Measurements from ENCODE around the gene CLEC3A.

Gene CLEC3A

DNA sequence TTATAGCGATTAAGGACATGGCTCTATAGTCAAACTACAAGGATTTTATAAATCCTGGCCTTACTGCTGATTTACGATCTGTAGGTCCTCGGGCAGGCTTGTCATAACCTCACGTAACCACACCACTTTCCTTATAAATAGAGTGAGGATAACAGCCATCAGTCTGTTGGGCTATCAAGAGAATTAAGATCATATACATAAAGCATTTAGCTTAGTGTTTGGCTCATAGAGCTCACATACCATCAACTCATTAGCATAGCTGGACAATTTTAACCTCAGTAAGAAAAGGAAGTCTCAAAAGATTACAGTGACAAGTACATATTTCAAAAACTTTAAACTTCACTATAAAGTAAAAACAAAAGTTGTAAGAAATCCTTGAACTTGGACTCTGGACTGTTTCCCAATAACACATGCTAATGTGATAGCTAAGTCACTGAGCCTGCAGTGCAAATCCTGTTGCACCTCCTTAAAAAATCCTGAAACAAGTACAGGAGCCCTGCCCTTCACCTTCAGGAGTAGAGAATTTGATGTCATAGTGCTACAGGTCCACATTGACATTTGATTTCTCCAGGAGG lies 20.8 kb upstream of the CLEC3A start:
- Mint-ChIP-seq H3K36me3 (ENCODE audit: low read depth) (no peaks in the 10 kb centered on the region), H3K4me3 (no peak overlapping the region)

DNA sequence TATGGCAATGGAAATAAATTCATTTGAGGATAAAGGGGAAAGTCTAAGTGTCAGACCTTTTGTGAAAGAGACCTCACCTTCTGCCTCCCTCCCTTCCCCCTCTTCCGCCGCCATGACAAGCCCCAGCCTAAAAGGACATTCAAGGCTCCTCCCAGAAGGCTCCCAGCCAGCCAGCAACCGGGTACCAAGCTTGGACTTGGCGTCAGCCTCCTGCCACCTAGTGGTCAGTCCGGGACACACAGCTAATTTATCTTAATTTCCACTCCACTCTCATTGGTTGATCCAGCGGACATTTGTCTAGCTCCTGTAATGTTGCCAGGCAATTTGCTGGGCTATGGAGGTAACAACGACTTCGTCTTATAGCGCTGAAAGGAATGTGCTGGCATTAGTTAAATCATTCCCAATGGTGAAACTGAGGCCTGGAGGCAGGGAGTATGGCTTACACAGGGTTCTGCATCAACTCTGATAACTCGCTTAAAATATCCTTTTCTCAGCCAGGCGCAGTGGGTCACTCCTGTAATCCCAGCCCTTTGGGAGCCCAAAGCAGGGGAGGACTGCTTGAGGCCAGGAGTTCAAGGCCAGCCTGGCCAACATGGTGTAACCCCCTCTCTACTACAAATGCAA lies 19.3 kb upstream of the CLEC3A start:
- H3K27ac Mint-ChIP-seq = no peak overlapping the region
- no peaks in the 10 kb centered on the region for H3K9me3 Mint-ChIP-seq
- H3K4me1 Mint-ChIP-seq (ENCODE audit: low read depth) = peaks cover 3% of the 10 kb centered on the region
- no peaks in the 10 kb centered on the region for H3K36me3 Mint-ChIP-seq (ENCODE audit: low read depth)
- no peaks in the 10 kb centered on the region for H3K27me3 Mint-ChIP-seq (ENCODE audit: low read depth)
- no peak overlapping the region for H3K4me3 Mint-ChIP-seq

More for the DNA sequence above, 20.8 kb upstream of the CLEC3A start:
- Mint-ChIP-seq H3K4me1 (ENCODE audit: low read depth) (peaks cover 3% of the 10 kb centered on the region), H3K9me3 (peaks cover 5% of the 10 kb centered on the region), H3K27ac (no peak overlapping the region), H3K27me3 (ENCODE audit: low read depth) (no peaks in the 10 kb centered on the region)

DNA sequence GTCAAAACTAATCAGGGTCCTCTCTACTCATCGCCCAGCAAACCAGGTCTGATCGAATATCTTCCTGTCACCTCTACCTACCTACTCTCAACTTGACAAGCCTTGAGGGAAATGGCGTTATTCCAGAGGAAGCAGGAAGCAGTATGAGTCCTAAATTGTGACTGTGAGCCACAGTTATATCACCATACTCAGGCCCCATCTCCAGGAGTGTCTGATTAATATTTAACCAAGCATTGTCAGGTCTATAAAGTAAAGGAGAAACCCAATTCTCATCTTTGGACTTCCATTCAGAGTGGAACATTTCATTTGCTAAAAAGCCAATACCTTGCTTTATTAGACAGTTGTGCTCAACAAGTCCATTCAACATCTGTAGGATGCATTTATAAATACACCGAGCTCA lies 17.8 kb upstream of the CLEC3A start:
- H3K4me3 Mint-ChIP-seq = no peak overlapping the region
- H3K36me3 Mint-ChIP-seq (ENCODE audit: low read depth) = no peaks in the 10 kb centered on the region
- H3K4me1 Mint-ChIP-seq (ENCODE audit: low read depth) = peaks cover 3% of the 10 kb centered on the region
- H3K27me3 Mint-ChIP-seq (ENCODE audit: low read depth) = no peaks in the 10 kb centered on the region
- no peaks in the 10 kb centered on the region for H3K9me3 Mint-ChIP-seq
- no peak overlapping the region for H3K27ac Mint-ChIP-seq

- Mint-ChIP-seq H3K27me3 (ENCODE audit: low read depth) (no peaks in the 10 kb centered on the region), H3K4me3 (no peak overlapping the region), H3K27ac (no peak overlapping the region), H3K4me1 (ENCODE audit: low read depth) (peaks cover 3% of the 10 kb centered on the region), H3K9me3 (no peaks in the 10 kb centered on the region), H3K36me3 (ENCODE audit: low read depth) (no peaks in the 10 kb centered on the region)
Observed at GRCh38 chr16:78005881-78006280, 16.5 kb upstream of the CLEC3A start.

DNA sequence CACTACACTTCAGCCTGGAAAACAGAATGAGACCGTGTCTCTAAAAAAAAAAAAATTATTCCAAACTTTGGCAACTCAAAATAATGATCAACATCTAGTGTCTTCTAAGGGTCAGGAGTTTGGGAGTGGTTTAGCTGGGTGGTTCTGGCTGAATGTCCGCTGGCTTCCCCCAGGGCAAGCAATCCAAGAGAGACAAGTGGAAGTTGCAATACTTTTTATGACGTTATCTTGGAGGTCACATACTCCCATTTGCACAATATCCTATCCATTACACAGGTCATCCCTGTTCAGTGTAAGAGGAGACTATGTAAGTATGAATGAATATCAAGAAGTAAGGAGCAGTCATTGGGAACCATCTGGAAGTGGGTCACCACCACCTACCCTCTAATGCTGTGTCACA lies 15.2 kb upstream of the CLEC3A start:
- Mint-ChIP-seq H3K27me3 (ENCODE audit: low read depth) (no peaks in the 10 kb centered on the region), H3K4me1 (ENCODE audit: low read depth) (peaks cover 3% of the 10 kb centered on the region), H3K36me3 (ENCODE audit: low read depth) (no peaks in the 10 kb centered on the region), H3K27ac (no peak overlapping the region), H3K9me3 (no peaks in the 10 kb centered on the region), H3K4me3 (no peak overlapping the region)

GRCh38 chr16:78024159-78024558 lies 1.8 kb downstream of the CLEC3A start:
- no peaks in the 10 kb centered on the region for H3K36me3 Mint-ChIP-seq (ENCODE audit: low read depth)
- H3K27ac Mint-ChIP-seq = no peak overlapping the region
- no peak overlapping the region for H3K4me3 Mint-ChIP-seq
- no peaks in the 10 kb centered on the region for H3K9me3 Mint-ChIP-seq
- peaks cover 10% of the 10 kb centered on the region for H3K27me3 Mint-ChIP-seq (ENCODE audit: low read depth)
- H3K4me1 Mint-ChIP-seq (ENCODE audit: low read depth) = no peaks in the 10 kb centered on the region

DNA sequence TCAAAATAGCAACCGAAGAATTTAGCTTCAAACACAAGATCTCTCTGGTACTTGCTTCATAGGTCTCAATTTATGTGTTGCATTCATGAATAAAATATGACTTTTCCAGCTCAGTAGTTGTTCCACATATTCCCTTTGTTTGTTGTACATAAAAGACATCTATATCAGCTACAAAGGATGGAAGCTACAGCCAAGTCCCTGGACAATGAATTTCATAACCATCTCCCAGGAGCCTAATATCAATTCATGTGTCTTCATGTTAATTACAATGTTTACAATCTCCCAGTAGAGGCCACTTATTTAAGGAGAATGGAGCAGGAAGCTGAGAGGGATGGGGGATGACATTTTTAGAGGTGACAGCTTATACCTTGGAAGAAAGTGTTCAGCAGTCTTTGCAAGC lies 3.3 kb downstream of the CLEC3A start:
- peaks cover 7% of the 10 kb centered on the region for H3K27me3 Mint-ChIP-seq (ENCODE audit: low read depth)
- no peaks in the 10 kb centered on the region for H3K9me3 Mint-ChIP-seq
- no peak overlapping the region for H3K27ac Mint-ChIP-seq
- H3K4me1 Mint-ChIP-seq (ENCODE audit: low read depth) = no peaks in the 10 kb centered on the region
- no peaks in the 10 kb centered on the region for H3K36me3 Mint-ChIP-seq (ENCODE audit: low read depth)
- no peak overlapping the region for H3K4me3 Mint-ChIP-seq

DNA sequence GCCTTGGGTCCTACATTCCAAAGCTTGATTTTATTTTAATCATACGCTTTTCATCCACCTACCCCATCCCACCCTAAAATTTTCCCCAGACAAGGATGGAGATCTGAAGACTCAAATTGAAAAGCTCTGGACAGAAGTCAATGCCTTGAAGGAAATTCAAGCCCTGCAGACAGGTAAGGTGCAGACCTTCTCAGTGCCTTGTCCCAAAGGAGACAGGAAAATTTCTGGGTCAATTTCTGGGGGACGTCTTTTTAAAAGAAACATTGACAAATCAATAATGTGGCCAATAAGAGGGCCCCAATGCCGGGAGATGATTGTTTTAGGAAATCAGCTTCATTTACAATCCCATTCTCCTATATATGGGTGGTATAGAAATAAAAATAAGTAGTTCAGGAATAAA lies 5.7 kb downstream of the CLEC3A start:
- Mint-ChIP-seq H3K9me3 (no peaks in the 10 kb centered on the region), H3K4me3 (no peak overlapping the region), H3K27ac (no peak overlapping the region), H3K4me1 (ENCODE audit: low read depth) (no peaks in the 10 kb centered on the region), H3K27me3 (ENCODE audit: low read depth) (peaks cover 14% of the 10 kb centered on the region), H3K36me3 (ENCODE audit: low read depth) (no peaks in the 10 kb centered on the region)

DNA sequence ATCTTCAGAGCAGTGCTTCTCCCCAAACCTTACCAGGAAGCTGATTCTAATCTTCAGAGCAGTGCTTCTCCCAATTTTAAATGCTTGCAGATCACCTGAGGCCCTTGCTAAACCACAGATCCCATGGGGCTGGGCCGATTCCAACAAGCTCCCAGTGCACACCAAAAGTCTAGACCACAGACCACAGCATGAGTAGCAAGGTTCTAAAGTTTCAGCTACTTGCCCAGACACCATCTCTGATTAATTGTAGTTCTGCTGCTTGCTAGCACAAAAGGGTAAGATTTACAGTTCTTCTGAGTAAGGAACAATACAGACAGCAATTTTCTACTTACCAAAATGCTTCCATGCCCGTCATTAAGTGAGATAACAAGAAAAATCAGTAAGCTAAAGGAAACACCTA lies 12.2 kb downstream of the CLEC3A start:
- Mint-ChIP-seq H3K27me3 (ENCODE audit: low read depth) (peaks cover 27% of the 10 kb centered on the region), H3K9me3 (no peaks in the 10 kb centered on the region), H3K4me1 (ENCODE audit: low read depth) (peaks cover 6% of the 10 kb centered on the region), H3K27ac (no peak overlapping the region), H3K36me3 (ENCODE audit: low read depth) (no peaks in the 10 kb centered on the region), H3K4me3 (peak overlapping the region; percentile 49)

DNA sequence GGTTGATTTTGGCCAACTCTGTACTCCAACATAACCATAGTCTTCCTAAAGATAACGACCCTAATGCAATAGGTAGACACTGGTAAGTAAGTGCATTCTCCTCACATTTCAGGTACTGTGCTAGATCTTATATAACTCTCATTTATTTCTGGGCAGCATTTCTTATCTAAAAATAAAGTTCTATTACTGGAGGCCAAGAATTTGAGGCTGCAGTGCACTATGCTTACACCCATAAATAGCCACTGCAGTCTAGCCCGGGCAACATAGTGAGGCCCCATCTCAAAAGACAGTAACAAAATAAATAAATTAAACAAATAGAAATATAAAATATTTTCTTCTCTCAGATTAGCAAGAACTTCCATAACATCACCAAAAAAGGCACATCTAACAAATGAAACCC lies 12.7 kb downstream of the CLEC3A start:
- Mint-ChIP-seq H3K27me3 (ENCODE audit: low read depth) (peaks cover 27% of the 10 kb centered on the region), H3K27ac (no peak overlapping the region), H3K36me3 (ENCODE audit: low read depth) (no peaks in the 10 kb centered on the region)

DNA sequence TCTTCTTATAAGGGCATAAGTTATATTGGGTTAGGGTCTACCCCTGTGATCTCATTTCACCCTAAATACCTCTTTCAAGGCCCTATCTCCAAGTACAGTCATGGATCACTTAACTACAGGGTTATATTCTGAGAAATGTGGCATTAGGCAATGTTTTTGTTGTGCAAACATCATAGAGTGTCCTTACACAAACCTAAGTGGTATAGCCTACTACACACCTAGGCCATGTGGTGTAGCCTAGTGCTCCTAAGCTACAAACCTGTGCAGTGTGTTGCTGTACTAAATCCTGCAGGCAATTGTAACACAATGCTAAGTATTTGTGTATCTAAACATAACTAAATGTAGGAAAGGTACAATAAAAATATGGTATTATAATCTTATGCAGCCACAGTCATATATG lies 18.0 kb downstream of the CLEC3A start:
- Mint-ChIP-seq H3K36me3 (ENCODE audit: low read depth) (no peaks in the 10 kb centered on the region), H3K27me3 (ENCODE audit: low read depth) (peaks cover 22% of the 10 kb centered on the region), H3K4me3 (no peak overlapping the region), H3K9me3 (no peaks in the 10 kb centered on the region), H3K27ac (no peak overlapping the region), H3K4me1 (ENCODE audit: low read depth) (no peaks in the 10 kb centered on the region)

More for the DNA sequence above, 12.7 kb downstream of the CLEC3A start:
- H3K4me3 Mint-ChIP-seq = peak overlapping the region; percentile 49
- peaks cover 6% of the 10 kb centered on the region for H3K4me1 Mint-ChIP-seq (ENCODE audit: low read depth)
- H3K9me3 Mint-ChIP-seq = no peaks in the 10 kb centered on the region

DNA sequence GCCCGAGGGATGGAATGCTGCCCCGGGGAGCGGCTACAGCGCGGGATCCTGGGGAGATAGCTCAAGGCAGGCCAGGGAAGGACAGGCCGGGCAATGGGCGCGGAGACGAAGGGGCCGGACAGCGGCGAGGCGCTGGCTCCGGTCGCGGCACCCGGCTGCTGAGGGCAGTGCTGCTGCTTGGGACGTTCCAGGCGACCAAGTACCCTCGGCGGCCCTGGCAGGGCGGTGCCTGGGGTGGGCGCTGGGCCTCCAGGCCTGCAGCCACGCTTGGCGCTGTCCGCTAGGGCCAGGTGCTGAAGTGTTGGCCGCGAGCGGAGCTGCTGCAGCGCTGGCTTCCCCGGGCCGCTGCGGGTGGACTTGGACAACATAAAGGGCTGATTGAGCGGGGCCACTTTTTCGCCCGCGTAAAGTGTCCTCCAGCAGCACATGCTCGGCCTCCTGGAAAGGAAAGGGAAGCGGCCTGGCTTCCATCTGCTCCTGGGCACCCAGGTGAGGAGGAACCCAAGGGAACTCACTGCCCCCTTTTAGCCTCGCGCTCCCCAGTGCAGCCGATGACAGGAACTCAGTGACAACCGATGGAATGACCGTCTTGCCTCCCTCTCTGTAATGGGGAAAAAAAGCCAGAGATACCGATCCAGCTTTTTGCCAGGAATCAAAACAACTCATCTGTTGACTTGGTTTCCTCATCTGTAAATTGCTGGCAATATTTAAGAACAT lies 23.7 kb downstream of the CLEC3A start:
- Mint-ChIP-seq H3K27me3 (ENCODE audit: low read depth) (peaks cover 3% of the 10 kb centered on the region), H3K9me3 (no peaks in the 10 kb centered on the region), H3K4me1 (ENCODE audit: low read depth) (no peaks in the 10 kb centered on the region), H3K4me3 (no peak overlapping the region), H3K27ac (no peak overlapping the region), H3K36me3 (ENCODE audit: low read depth) (no peaks in the 10 kb centered on the region)

DNA sequence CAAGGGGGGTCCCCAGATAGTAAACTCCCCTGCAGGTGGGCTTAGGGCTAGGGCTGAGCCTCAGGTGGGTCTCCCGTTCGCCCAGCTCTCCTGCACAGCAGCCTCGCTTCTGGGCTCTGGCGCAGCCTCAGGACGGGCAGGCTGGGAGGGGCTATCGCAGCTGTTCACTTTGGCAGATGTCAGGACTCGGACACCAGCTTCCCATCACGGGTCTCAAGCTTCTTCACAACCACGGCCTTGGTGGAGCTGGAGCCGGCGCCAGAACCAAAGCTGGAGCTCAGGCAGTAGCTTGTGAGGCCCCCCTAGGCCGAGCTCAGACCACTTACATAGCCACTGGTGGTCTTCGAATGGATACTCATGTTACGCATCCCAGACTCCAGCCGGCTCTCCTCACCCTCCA lies 26.0 kb downstream of the CLEC3A start:
- no peaks in the 10 kb centered on the region for H3K36me3 Mint-ChIP-seq (ENCODE audit: low read depth)
- H3K27ac Mint-ChIP-seq = no peak overlapping the region
- H3K4me1 Mint-ChIP-seq (ENCODE audit: low read depth) = no peaks in the 10 kb centered on the region
- no peaks in the 10 kb centered on the region for H3K9me3 Mint-ChIP-seq
- H3K4me3 Mint-ChIP-seq = no peak overlapping the region
- H3K27me3 Mint-ChIP-seq (ENCODE audit: low read depth) = peaks cover 10% of the 10 kb centered on the region

- Mint-ChIP-seq H3K4me1 (ENCODE audit: low read depth) (no peaks in the 10 kb centered on the region), H3K27ac (no peak overlapping the region), H3K36me3 (ENCODE audit: low read depth) (no peaks in the 10 kb centered on the region), H3K4me3 (no peak overlapping the region), H3K27me3 (ENCODE audit: low read depth) (peaks cover 7% of the 10 kb centered on the region), H3K9me3 (no peaks in the 10 kb centered on the region)
Observed at GRCh38 chr16:78050734-78051400, 28.5 kb downstream of the CLEC3A start.

All from T-helper 1 cell treated with Interleukin-12 subunit alpha and Interleukin-12 subunit beta and Interleukin-4 antibody, amounts not matched to agents 30 μg/mL and 1 μg/mL, for 36 hours (primary cell).